OCI-LY3 (cell line): Measurements from ENCODE around the gene MATK.

ENCODE experiments used
- EZH2phosphoT487 ChIP-seq: fragments of 200-600 bp; shearing (Covaris generic); IDR thresholded peaks from 2 replicates; pipeline ENCODE4 v1.6.1; 2018; ENCODE audit warnings: antibody characterized with exemption, mixed run types, low read depth
- TF ChIP-seq, protein P1 (sequence below): fragments of 200-600, 300-600 bp; sonication (generic); IDR thresholded peaks from 2 replicates; pipeline ENCODE4 v1.5.1; 2014; ENCODE audit warnings: antibody characterized with exemption, low read length, low read depth

DNA sequence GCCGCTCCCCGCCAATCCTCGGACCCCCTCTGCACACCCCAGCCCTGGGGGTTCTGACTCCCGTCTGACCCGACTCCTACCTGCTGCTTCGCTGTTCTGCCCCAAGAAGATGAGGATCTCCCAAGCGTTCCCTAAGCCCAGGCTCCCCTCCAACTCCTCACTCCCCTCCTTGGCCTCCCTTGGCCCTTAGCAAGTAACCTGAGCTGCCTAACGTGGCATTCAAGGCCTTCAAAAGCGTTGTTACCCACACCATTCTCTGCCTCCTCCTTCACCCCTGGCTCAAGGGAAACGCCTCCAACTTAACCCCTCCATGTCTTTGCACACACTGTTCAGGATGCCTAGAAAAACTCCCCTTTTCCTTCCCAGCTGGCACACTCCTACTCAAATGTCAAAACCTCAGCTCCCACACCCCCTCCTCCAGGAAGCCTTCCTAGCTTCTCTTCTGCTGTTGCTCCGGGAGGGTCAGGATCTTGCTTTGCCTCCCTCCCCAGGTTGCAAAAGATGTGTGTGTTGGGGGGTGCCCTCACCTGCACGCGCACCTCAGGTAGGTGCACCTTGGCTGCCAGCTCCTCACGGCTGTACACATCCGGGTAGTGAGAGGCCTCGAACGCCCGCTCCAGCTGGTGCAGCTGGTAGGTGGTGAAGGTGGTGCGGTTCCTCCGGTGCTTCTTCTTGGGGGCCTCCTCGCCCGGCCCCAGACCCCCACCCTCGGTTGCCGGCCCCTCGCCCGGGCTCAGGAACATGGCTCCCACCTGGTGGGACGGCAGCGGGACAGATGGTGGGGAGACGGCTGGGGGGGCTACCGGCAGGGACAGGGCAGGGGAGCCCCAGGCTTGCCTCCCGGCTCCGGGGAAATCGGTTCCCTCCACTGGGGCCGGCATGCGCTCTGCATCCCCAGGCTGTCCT is 14.9 kb downstream of the MATK start:
- TF ChIP-seq, protein P1, sequence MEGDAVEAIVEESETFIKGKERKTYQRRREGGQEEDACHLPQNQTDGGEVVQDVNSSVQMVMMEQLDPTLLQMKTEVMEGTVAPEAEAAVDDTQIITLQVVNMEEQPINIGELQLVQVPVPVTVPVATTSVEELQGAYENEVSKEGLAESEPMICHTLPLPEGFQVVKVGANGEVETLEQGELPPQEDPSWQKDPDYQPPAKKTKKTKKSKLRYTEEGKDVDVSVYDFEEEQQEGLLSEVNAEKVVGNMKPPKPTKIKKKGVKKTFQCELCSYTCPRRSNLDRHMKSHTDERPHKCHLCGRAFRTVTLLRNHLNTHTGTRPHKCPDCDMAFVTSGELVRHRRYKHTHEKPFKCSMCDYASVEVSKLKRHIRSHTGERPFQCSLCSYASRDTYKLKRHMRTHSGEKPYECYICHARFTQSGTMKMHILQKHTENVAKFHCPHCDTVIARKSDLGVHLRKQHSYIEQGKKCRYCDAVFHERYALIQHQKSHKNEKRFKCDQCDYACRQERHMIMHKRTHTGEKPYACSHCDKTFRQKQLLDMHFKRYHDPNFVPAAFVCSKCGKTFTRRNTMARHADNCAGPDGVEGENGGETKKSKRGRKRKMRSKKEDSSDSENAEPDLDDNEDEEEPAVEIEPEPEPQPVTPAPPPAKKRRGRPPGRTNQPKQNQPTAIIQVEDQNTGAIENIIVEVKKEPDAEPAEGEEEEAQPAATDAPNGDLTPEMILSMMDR: no peak
- TF ChIP-seq EZH2phosphoT487: no peak
